HepG2 (cell line): ENCODE results near the gene SNX19. TPM values are rescaled to one million over a fixed set of nuclear protein-coding genes. Genes with fewer than 3 reads are reported as not detected.

Experiments used
- GPN1 ChIP-seq: sonication (generic); formaldehyde crosslinking; IDR thresholded peaks from 2 replicates; pipeline ENCODE4 v1.5.1; 2020; ENCODE audit warnings: missing genetic modification reagents, borderline replicate concordance
- HHEX ChIP-seq: IDR thresholded peaks from 2 replicates; pipeline ENCODE4 v1.6.1; 2016; ENCODE audit warnings: control low read depth
- ISL2 ChIP-seq: sonication (generic); formaldehyde crosslinking; IDR thresholded peaks from 2 replicates; pipeline ENCODE4 v1.5.0; 2020; ENCODE audit warnings: missing genetic modification reagents
- KAT7 ChIP-seq: IDR thresholded peaks from 2 replicates; pipeline ENCODE4 v1.6.1; 2018; ENCODE audit warnings: borderline replicate concordance, missing compliant biosample characterization
- KAT8 ChIP-seq: IDR thresholded peaks from 2 replicates; pipeline ENCODE4 v1.6.1; 2016; ENCODE audit warnings: missing genetic modification reagents, missing compliant biosample characterization
- KDM3A ChIP-seq: IDR thresholded peaks from 2 replicates; pipeline ENCODE4 v1.6.1; 2018; ENCODE audit warnings: low read depth, missing compliant biosample characterization
- MAFK ChIP-seq, 2 experiments: IDR thresholded peaks in 1 of 2; conservative IDR thresholded peaks in 1 of 2; 2 replicates each; pipeline ENCODE4 v1.6.1; 2011; ENCODE audit warnings: improper control_type of control experiment in 2 of 2, low read length in 2 of 2
- REXO4 ChIP-seq: sonication (generic); formaldehyde crosslinking; IDR thresholded peaks from 2 replicates; pipeline ENCODE4 v1.8.0; 2022; ENCODE audit warnings: missing genetic modification reagents, mild to moderate bottlenecking, borderline replicate concordance
- RXRA ChIP-seq: sonication (generic); formaldehyde crosslinking; IDR thresholded peaks from 2 replicates; pipeline ENCODE4 v1.5.1; 2020; ENCODE audit warnings: missing genetic modification reagents
- SMYD3 ChIP-seq: sonication (generic); formaldehyde crosslinking; IDR thresholded peaks from 2 replicates; pipeline ENCODE4 v1.8.1; 2023; ENCODE audit warnings: mild to moderate bottlenecking, missing genetic modification reagents
- SNRNP70 ChIP-seq: fragments of 200-400 bp; formaldehyde crosslinking; IDR thresholded peaks from 2 replicates; pipeline ENCODE4 v1.6.1; 2017; ENCODE audit warnings: mild to moderate bottlenecking, low read depth, low read length, moderate library complexity
- SUZ12 ChIP-seq: fragments of 150-350 bp; IDR thresholded peaks from 2 replicates; pipeline ENCODE4 v1.6.1; 2014; ENCODE audit warnings: low read depth, low read length
- TAF15 ChIP-seq: fragments of 200-400 bp; formaldehyde crosslinking; IDR thresholded peaks from one replicate; pipeline ENCODE4 v1.6.1; 2018; ENCODE audit warnings: mild to moderate bottlenecking, low read depth, low read length; ENCODE audit not compliant: poor library complexity, severe bottlenecking
- YEATS4 ChIP-seq: sonication (generic); formaldehyde crosslinking; IDR thresholded peaks from 2 replicates; pipeline ENCODE4 v1.4.0; 2020; ENCODE audit warnings: missing genetic modification reagents, borderline replicate concordance
- ZFY ChIP-seq: sonication (generic); formaldehyde crosslinking; IDR thresholded peaks from 2 replicates; pipeline ENCODE4 v1.4.0; 2020; ENCODE audit warnings: missing genetic modification reagents
- ZNF143 ChIP-seq: sonication (generic); formaldehyde crosslinking; IDR thresholded peaks from 2 replicates; pipeline ENCODE4 v1.4.0; 2020; ENCODE audit warnings: missing genetic modification reagents
- ZNF430 ChIP-seq: sonication (generic); formaldehyde crosslinking; IDR thresholded peaks from 2 replicates; pipeline ENCODE4 v1.9.0; 2021; ENCODE audit warnings: mild to moderate bottlenecking, missing genetic modification reagents
- ZNF556 ChIP-seq: sonication (generic); formaldehyde crosslinking; IDR thresholded peaks from 2 replicates; pipeline ENCODE4 v1.4.0; 2020; ENCODE audit warnings: mild to moderate bottlenecking, missing genetic modification reagents, borderline replicate concordance
- ZNF577 ChIP-seq: sonication (generic); formaldehyde crosslinking; IDR thresholded peaks from 2 replicates; pipeline ENCODE4 v1.4.0; 2020; ENCODE audit warnings: mild to moderate bottlenecking, low read depth, missing genetic modification reagents, borderline replicate concordance
- ZNF891 ChIP-seq: sonication (generic); formaldehyde crosslinking; IDR thresholded peaks from 2 replicates; pipeline ENCODE4 v1.5.0; 2020; ENCODE audit warnings: mild to moderate bottlenecking, missing genetic modification reagents
- polyA plus RNA-seq, 8 experiments: library from polyadenylated mRNA; depleted of rRNA in 3 of 8; stranded (reverse) in 7 of 8; unstranded in 1 of 8; fragments of >200 nt; fragmentation: Illumina TruSeq in 4 of 8; extraction: Trizol in 4 of 8; gene quantifications; 2 replicates each; pipeline versions ENCODE4 v1.2.1 to v1.2.3, GENCODE V29; 2011 to 2016; ENCODE audit warnings: low read depth in 4 of 8, missing spikeins in 1 of 8, mixed read lengths in 1 of 8; ENCODE audit not compliant: insufficient read depth in 1 of 8
- total RNA-seq, 5 experiments: library from RNA; depleted of rRNA; stranded (reverse); fragments of >200 nt; fragmentation: Illumina TruSeq; extraction: Trizol; gene quantifications; 2 replicates each; pipeline ENCODE4 v1.2.3, GENCODE V29; 2016; ENCODE audit warnings: low read depth in 1 of 5
- TF ChIP-seq, protein P1 (sequence below): sonication (generic); formaldehyde crosslinking; IDR thresholded peaks from 2 replicates; pipeline ENCODE4 v1.8.0; 2022; ENCODE audit warnings: missing genetic modification reagents, mild to moderate bottlenecking, moderate library complexity, borderline replicate concordance
- TF ChIP-seq, protein P2 (sequence below): sonication (generic); formaldehyde crosslinking; IDR thresholded peaks from 2 replicates; pipeline ENCODE4 v1.4.0; 2020; ENCODE audit warnings: missing genetic modification reagents
- TF ChIP-seq, protein P3 (sequence below): sonication (generic); formaldehyde crosslinking; IDR thresholded peaks from 2 replicates; pipeline ENCODE4 v1.4.0; 2020; ENCODE audit warnings: mild to moderate bottlenecking, missing genetic modification reagents
- TF ChIP-seq, protein P4 (sequence below): sonication (generic); formaldehyde crosslinking; IDR thresholded peaks from 2 replicates; pipeline ENCODE4; 2020; ENCODE audit warnings: missing genetic modification reagents, mild to moderate bottlenecking, borderline replicate concordance

SNX19 gene
- total and polyA plus RNA-seq, 2 of the 13 experiments (the other 11 are each of a cell fraction or from before 2014, with no cell fraction given): 0.13 to 0.27 TPM

DNA sequence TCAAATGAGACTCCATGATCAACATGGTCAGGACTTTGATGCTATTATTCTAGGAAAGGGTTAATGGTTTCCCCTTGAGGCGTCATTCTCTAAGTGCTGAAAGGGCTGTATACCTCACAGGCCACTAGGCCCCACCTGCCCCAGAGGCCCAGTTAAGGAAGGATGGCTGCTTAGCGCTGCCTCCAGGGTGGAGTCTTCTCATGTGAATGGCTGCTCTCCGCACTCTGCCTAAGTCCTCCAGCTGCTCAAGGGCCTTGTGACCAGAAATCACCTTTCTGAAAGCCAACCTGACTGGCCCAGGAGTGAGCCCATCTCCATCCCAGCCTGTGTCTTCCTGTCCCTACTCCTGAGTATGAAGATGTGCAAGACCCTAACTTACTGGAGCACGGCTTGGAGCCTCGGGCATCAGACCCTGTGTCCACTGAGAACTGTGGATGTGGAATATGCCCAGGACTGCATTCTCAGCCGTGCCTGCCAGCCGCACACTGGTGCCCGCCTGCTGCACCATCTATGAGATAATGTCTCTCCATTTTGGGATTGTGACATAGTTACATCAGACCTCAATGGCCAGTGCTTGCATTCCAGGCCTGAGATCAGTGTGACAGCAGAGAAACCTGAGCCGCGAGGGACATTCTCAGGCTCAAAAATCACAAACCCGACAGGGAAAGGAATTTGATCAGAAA, 51.0 kb downstream of the SNX19 start (continued):
- TF ChIP-seq, protein P1, sequence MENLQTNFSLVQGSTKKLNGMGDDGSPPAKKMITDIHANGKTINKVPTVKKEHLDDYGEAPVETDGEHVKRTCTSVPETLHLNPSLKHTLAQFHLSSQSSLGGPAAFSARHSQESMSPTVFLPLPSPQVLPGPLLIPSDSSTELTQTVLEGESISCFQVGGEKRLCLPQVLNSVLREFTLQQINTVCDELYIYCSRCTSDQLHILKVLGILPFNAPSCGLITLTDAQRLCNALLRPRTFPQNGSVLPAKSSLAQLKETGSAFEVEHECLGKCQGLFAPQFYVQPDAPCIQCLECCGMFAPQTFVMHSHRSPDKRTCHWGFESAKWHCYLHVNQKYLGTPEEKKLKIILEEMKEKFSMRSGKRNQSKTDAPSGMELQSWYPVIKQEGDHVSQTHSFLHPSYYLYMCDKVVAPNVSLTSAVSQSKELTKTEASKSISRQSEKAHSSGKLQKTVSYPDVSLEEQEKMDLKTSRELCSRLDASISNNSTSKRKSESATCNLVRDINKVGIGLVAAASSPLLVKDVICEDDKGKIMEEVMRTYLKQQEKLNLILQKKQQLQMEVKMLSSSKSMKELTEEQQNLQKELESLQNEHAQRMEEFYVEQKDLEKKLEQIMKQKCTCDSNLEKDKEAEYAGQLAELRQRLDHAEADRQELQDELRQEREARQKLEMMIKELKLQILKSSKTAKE: no peak
- TF ChIP-seq ZFY (CRISPR knock-in tag) (no peak; the same call in 1 of the 2 replicates), REXO4 (CRISPR knock-in tag) (no peak), SUZ12 (no peak), ZNF556 (CRISPR knock-in tag) (peak; percentile 85), SNRNP70 (no peak), KDM3A (CRISPR knock-in tag) (no peak), ZNF430 (CRISPR knock-in tag) (no peak), KAT8 (CRISPR knock-in tag) (no peak), RXRA (CRISPR knock-in tag) (0 out of 2 replicates have a peak, but pooled peaks have one; percentile 5), ISL2 (CRISPR knock-in tag) (no peak), HHEX (no peak), ZNF143 (CRISPR knock-in tag) (no peak), YEATS4 (CRISPR knock-in tag) (peak; percentile 22; the same call in 1 of the 2 replicates), ZNF577 (CRISPR knock-in tag) (no peak), ZNF891 (CRISPR knock-in tag) (no peak), SMYD3 (no peak), GPN1 (CRISPR knock-in tag) (no peak), KAT7 (CRISPR knock-in tag) (no peak), MAFK (conservative IDR thresholded peaks at IDR 0.05 in 1 of 2, IDR thresholded peaks at IDR 0.05 in 1 of 2; ENCODE audit: low read length in 2 of 2) (no peak), TAF15 (no peak)
- TF ChIP-seq, protein P2, sequence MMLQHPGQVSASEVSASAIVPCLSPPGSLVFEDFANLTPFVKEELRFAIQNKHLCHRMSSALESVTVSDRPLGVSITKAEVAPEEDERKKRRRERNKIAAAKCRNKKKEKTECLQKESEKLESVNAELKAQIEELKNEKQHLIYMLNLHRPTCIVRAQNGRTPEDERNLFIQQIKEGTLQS (CRISPR knock-in tag): no peak
- TF ChIP-seq, protein P3, sequence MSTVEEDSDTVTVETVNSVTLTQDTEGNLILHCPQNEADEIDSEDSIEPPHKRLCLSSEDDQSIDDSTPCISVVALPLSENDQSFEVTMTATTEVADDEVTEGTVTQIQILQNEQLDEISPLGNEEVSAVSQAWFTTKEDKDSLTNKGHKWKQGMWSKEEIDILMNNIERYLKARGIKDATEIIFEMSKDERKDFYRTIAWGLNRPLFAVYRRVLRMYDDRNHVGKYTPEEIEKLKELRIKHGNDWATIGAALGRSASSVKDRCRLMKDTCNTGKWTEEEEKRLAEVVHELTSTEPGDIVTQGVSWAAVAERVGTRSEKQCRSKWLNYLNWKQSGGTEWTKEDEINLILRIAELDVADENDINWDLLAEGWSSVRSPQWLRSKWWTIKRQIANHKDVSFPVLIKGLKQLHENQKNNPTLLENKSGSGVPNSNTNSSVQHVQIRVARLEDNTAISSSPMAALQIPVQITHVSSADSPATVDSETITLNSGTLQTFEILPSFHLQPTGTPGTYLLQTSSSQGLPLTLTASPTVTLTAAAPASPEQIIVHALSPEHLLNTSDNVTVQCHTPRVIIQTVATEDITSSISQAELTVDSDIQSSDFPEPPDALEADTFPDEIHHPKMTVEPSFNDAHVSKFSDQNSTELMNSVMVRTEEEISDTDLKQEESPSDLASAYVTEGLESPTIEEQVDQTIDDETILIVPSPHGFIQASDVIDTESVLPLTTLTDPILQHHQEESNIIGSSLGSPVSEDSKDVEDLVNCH (CRISPR knock-in tag): no peak
- TF ChIP-seq, protein P4, sequence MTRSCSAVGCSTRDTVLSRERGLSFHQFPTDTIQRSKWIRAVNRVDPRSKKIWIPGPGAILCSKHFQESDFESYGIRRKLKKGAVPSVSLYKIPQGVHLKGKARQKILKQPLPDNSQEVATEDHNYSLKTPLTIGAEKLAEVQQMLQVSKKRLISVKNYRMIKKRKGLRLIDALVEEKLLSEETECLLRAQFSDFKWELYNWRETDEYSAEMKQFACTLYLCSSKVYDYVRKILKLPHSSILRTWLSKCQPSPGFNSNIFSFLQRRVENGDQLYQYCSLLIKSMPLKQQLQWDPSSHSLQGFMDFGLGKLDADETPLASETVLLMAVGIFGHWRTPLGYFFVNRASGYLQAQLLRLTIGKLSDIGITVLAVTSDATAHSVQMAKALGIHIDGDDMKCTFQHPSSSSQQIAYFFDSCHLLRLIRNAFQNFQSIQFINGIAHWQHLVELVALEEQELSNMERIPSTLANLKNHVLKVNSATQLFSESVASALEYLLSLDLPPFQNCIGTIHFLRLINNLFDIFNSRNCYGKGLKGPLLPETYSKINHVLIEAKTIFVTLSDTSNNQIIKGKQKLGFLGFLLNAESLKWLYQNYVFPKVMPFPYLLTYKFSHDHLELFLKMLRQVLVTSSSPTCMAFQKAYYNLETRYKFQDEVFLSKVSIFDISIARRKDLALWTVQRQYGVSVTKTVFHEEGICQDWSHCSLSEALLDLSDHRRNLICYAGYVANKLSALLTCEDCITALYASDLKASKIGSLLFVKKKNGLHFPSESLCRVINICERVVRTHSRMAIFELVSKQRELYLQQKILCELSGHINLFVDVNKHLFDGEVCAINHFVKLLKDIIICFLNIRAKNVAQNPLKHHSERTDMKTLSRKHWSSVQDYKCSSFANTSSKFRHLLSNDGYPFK (CRISPR knock-in tag): no peak
